H1 (cell line): ENCODE measurements around the gene DUOX1. TPM values are rescaled to one million over a fixed set of nuclear protein-coding genes. Genes with fewer than 3 reads are reported as not detected.
"Not testable (repeated sequence)": the region's sequence is repeated elsewhere in the genome, so short reads cannot be mapped to it uniquely, and the experiment has no call there.

Source experiments
- CTCF ChIA-PET: fragments of 300-600 bp; sonication (Branson Sonifier 250); formaldehyde crosslinking; loops from one replicate; lab custom pipeline; 2021; ENCODE audit not compliant: partially characterized antibody; lab: Charles Lee
- POLR2A ChIA-PET: fragments of 300-600 bp; sonication (Branson Sonifier 250); formaldehyde crosslinking; loops from one replicate; lab custom pipeline; 2021; ENCODE audit warnings: inconsistent platforms; ENCODE audit not compliant: partially characterized antibody; lab: Charles Lee
- DNase-seq, 2 experiments: peaks; one replicate each; pipeline versions ENCODE4 v3.0.0 to v3.0.0-alpha.2; 2010 to 2022; ENCODE audit warnings: low spot score in 2 of 2, low read depth in 1 of 2, mixed read lengths in 1 of 2
- FAIRE-seq: peaks from 2 replicates; lab custom pipeline; 2011; peaks lifted over from hg19 to GRCh38; lab: Jason Lieb, UNC
- H2AFZ ChIP-seq: 2 replicates; pipeline ENCODE4 v1.8.1; 2012; ENCODE audit warnings: low read length, inconsistent platforms
- H2AK5ac ChIP-seq: 2 replicates; pipeline ENCODE4 v1.6.1; 2013; ENCODE audit warnings: low read depth, low read length
- H2BK120ac ChIP-seq: replicated peaks from 2 replicates; pipeline ENCODE3; 2013; ENCODE audit warnings: low read depth, low read length, inconsistent platforms
- H2BK12ac ChIP-seq: 2 replicates; pipeline ENCODE4 v1.6.1; 2013; ENCODE audit warnings: low read depth, low read length
- H2BK15ac ChIP-seq: 2 replicates; pipeline ENCODE4 v1.6.1; 2013; ENCODE audit warnings: low read length
- H2BK20ac ChIP-seq: 2 replicates; pipeline ENCODE4 v1.6.1; 2013; ENCODE audit warnings: low read length
- H2BK5ac ChIP-seq: 2 replicates; pipeline ENCODE4 v1.6.1; 2013; ENCODE audit warnings: low read depth, low read length
- H3K14ac ChIP-seq: 2 replicates; pipeline ENCODE4 v1.6.1; 2013; ENCODE audit warnings: inconsistent platforms; ENCODE audit not compliant: insufficient read length
- H3K18ac ChIP-seq: 2 replicates; pipeline ENCODE4 v1.6.1; 2013; ENCODE audit warnings: low read length; ENCODE audit errors: extremely low read depth
- H3K23ac ChIP-seq: 2 replicates; pipeline ENCODE4 v1.6.1; 2013; ENCODE audit warnings: inconsistent platforms; ENCODE audit not compliant: insufficient read length
- H3K23me2 ChIP-seq: 2 replicates; pipeline ENCODE4 v1.6.1; 2013; ENCODE audit warnings: low read depth, low read length
- H3K27ac ChIP-seq: 2 replicates; pipeline ENCODE4 v1.6.1; 2011; ENCODE audit warnings: low read depth, low read length, inconsistent platforms
- H3K27me3 ChIP-seq, 4 experiments: replicated peaks in 1 of 4; 1 replicate in 1 of 4; 2 replicates in 3 of 4; pipeline versions ENCODE4 v1.6.1 to v1.8.1; 2011 to 2013; ENCODE audit warnings: low read length in 3 of 4, mild to moderate bottlenecking in 3 of 4, inconsistent platforms in 2 of 4, mixed read lengths in 2 of 4, moderate library complexity in 1 of 4; ENCODE audit not compliant: control insufficient read depth in 3 of 4, insufficient read depth in 3 of 4; ENCODE audit errors: extremely low read depth in 1 of 4
- H3K36me3 ChIP-seq, 4 experiments: 2 replicates each; pipeline versions ENCODE4 v1.6.1 to v1.8.1; 2011 to 2013; ENCODE audit warnings: mild to moderate bottlenecking in 4 of 4, low read length in 3 of 4, moderate library complexity in 2 of 4, control low read depth in 1 of 4, inconsistent platforms in 1 of 4; ENCODE audit not compliant: insufficient read depth in 4 of 4, control insufficient read depth in 2 of 4
- H3K4ac ChIP-seq: replicated peaks from 2 replicates; pipeline ENCODE3; 2013; ENCODE audit warnings: low read length, low read depth, mixed read lengths, inconsistent platforms; ENCODE audit not compliant: insufficient read length
- H3K4me1 ChIP-seq, 4 experiments: replicated peaks in 1 of 4; 1 replicate in 1 of 4; 2 replicates in 3 of 4; pipeline versions ENCODE4 v1.6.1 to v1.8.1; 2011 to 2013; ENCODE audit warnings: low read length in 3 of 4, inconsistent platforms in 2 of 4, mixed read lengths in 1 of 4; ENCODE audit not compliant: insufficient read depth in 4 of 4, control insufficient read depth in 3 of 4
- H3K4me2 ChIP-seq, 2 experiments: 2 replicates each; pipeline versions ENCODE4 v1.6.1 to v1.8.1; 2011 to 2013; ENCODE audit warnings: low read depth in 2 of 2, low read length in 2 of 2, control low read depth in 1 of 2, inconsistent platforms in 1 of 2, mild to moderate bottlenecking in 1 of 2; ENCODE audit not compliant: insufficient read depth in 1 of 2
- H3K4me3 ChIP-seq, 4 experiments: fragments of 200-600, 300-600 bp in 1 of 4; sonication (generic), shearing (Covaris generic), sonication (Bioruptor Twin) in 1 of 4; 2 replicates each; pipeline versions ENCODE4 v1.5.1 to v1.8.1; 2011 to 2016; ENCODE audit warnings: low read length in 4 of 4, low read depth in 3 of 4, control low read depth in 2 of 4, inconsistent platforms in 2 of 4, mild to moderate bottlenecking in 2 of 4, mixed read lengths in 1 of 4, moderate library complexity in 1 of 4; ENCODE audit not compliant: insufficient read depth in 2 of 4; ENCODE audit errors: extremely low read depth in 1 of 4
- H3K56ac ChIP-seq: replicated peaks from 2 replicates; pipeline ENCODE3; 2013; ENCODE audit warnings: low read depth, mild to moderate bottlenecking, mixed read lengths, low read length, inconsistent platforms; ENCODE audit not compliant: insufficient read length
- H3K79me1 ChIP-seq: 2 replicates; pipeline ENCODE4 v1.6.1; 2013; ENCODE audit warnings: low read depth, low read length, control low read depth
- H3K79me2 ChIP-seq, 2 experiments: 2 replicates each; pipeline versions ENCODE4 v1.6.1 to v1.8.1; 2012 to 2013; ENCODE audit warnings: low read length in 2 of 2, mild to moderate bottlenecking in 2 of 2, inconsistent platforms in 1 of 2; ENCODE audit not compliant: insufficient read depth in 2 of 2, control insufficient read depth in 1 of 2
- H3K9ac ChIP-seq, 4 experiments: replicated peaks in 1 of 4; 1 replicate in 1 of 4; 2 replicates in 3 of 4; pipeline versions ENCODE4 v1.6.1 to v1.8.1; 2011 to 2013; ENCODE audit warnings: low read depth in 3 of 4, low read length in 3 of 4, control low read depth in 2 of 4, mild to moderate bottlenecking in 2 of 4, moderate library complexity in 2 of 4, inconsistent platforms in 1 of 4; ENCODE audit errors: extremely low read depth in 1 of 4
- H3K9me3 ChIP-seq, 2 experiments: 2 replicates each; pipeline versions ENCODE4 v1.6.1 to v1.8.1; 2012 to 2013; ENCODE audit warnings: mild to moderate bottlenecking in 2 of 2, moderate library complexity in 2 of 2, control low read depth in 1 of 2, inconsistent platforms in 1 of 2, low read depth in 1 of 2, low read length in 1 of 2, mixed read lengths in 1 of 2; ENCODE audit not compliant: insufficient read depth in 2 of 2
- H4K20me1 ChIP-seq, 2 experiments: replicated peaks in 1 of 2; 2 replicates each; pipeline versions ENCODE3 to v1.8.1; 2011 to 2013; ENCODE audit warnings: inconsistent platforms in 2 of 2, low read length in 2 of 2, mild to moderate bottlenecking in 1 of 2; ENCODE audit not compliant: insufficient read depth in 2 of 2, control insufficient read depth in 1 of 2
- H4K5ac ChIP-seq: 2 replicates; pipeline ENCODE4 v1.6.1; 2013; ENCODE audit warnings: low read length, low read depth, mixed read lengths, inconsistent platforms; ENCODE audit not compliant: insufficient read length
- H4K8ac ChIP-seq: 2 replicates; pipeline ENCODE4 v1.8.0; 2013; ENCODE audit warnings: mild to moderate bottlenecking, moderate library complexity, low read length, inconsistent platforms; ENCODE audit not compliant: insufficient read depth; ENCODE audit errors: extremely low read depth
- H4K91ac ChIP-seq: replicated peaks from 2 replicates; pipeline ENCODE3; 2013; ENCODE audit warnings: low read length, mixed read lengths, inconsistent platforms; ENCODE audit not compliant: insufficient read length
- EZH2 ChIP-seq: fragments of 200-600 bp; sonication (generic); IDR thresholded peaks from 2 replicates; pipeline ENCODE4 v1.7.1; 2012; ENCODE audit warnings: low read depth, mild to moderate bottlenecking, moderate library complexity, low read length, inconsistent platforms; ENCODE audit not compliant: severe bottlenecking
- SUZ12 ChIP-seq: fragments of 200-600 bp; sonication (generic); IDR thresholded peaks from 2 replicates; pipeline ENCODE4 v1.6.1; 2012; ENCODE audit warnings: mild to moderate bottlenecking, inconsistent platforms, low read length, moderate library complexity, mixed read lengths
- WGBS, 2 experiments: shearing (Covaris generic) in 1 of 2; methylation state at CpG; one replicate each; pipeline versions ENCODE4 v1.1.6 to v1.1.7; 2013 to 2015; ENCODE audit warnings: low lambda C conversion rate in 2 of 2, mixed read lengths in 2 of 2, inconsistent platforms in 1 of 2, low coverage in 1 of 2, missing lambda C conversion rate in 1 of 2; ENCODE audit not compliant: insufficient replicate concordance in 2 of 2, insufficient coverage in 1 of 2, insufficient read length in 1 of 2; ENCODE audit errors: extremely low coverage in 1 of 2, missing lambda C conversion rate in 1 of 2; 5-methylcytosine and 5-hydroxymethylcytosine counted together
- polyA plus RNA-seq, 7 experiments: library from polyadenylated mRNA; depleted of rRNA in 3 of 7; stranded (reverse) in 5 of 7; unstranded in 2 of 7; fragments of >200 nt in 5 of 7; fragments of 200-250 nt in 2 of 7; gene quantifications; 1 replicate in 5 of 7; 2 replicates in 1 of 7; 4 replicates in 1 of 7; pipeline versions ENCODE4 v1.2.1 to v1.2.3, GENCODE V29; 2011 to 2013; ENCODE audit warnings: missing spikeins in 2 of 7, mixed read lengths in 2 of 7
- total RNA-seq: library from RNA; stranded (reverse); fragmentation: NEBNext Ultra II Directional; extraction: Animal tissue kit (Norgen Biotek cat#: 25700); gene quantifications from 2 replicates; pipeline ENCODE4 v1.2.1, GENCODE V29; 2021

DUOX1 gene
- total and polyA plus RNA-seq, 2 of the 8 experiments (the other 6 are each of a cell fraction or from before 2014, with no cell fraction given) = 0.84 to 1.4 TPM

- ChIA-PET POLR2A (interaction anchor here (1.5 kb wide), 1 partner anchor 13 kb away, joined by 3 read pairs; no protein-coding TSS in a partner anchor), CTCF (interaction anchor here (1.5 to 7.9 kb wide), 4 partner anchors 9 to 22 kb away, joined by 4 to 45 read pairs (median 32); partner anchors contain the start of genes DUOX2 and DUOXA2)
- not testable (repeated sequence) for H4K20me1 ChIP-seq, H2BK120ac ChIP-seq, H3K27ac ChIP-seq, H3K23me2 ChIP-seq, H2AK5ac ChIP-seq, H3K9me3 ChIP-seq, H3K79me1 ChIP-seq, H4K8ac ChIP-seq, H3K79me2 ChIP-seq, H4K5ac ChIP-seq, H2BK15ac ChIP-seq, FAIRE-seq, H2BK5ac ChIP-seq, H4K91ac ChIP-seq, H3K18ac ChIP-seq, H3K4ac ChIP-seq, H2BK20ac ChIP-seq, H2BK12ac ChIP-seq, H3K9ac ChIP-seq, H3K56ac ChIP-seq, H3K23ac ChIP-seq, DNase-seq, H3K14ac ChIP-seq, H2AFZ ChIP-seq, H3K36me3 ChIP-seq, H3K4me1 ChIP-seq
- peaks cover 50 to 67% (median 59%) of the 10 kb centered on the region in 4 experiments for H3K27me3 ChIP-seq
- TF ChIP-seq EZH2 = peak; percentile 70
- TF ChIP-seq SUZ12 = peak; percentile 63; the same call in 1 of the 2 replicates
- 37% methylated on average over 10 of the region's 37 CpGs; no CpG with 5 or more reads in 1 of the 2 experiments for WGBS, 2 experiments
- peak overlapping the region in 1 of 4 experiments; percentile 57; a peak in 5 of 8 replicates for H3K4me3 ChIP-seq
- H3K4me2 ChIP-seq = peak overlapping the region; percentile 38 to 53
These were observed 6.0 kb downstream of the DUOX1 start for GRCh38 chr15:45135705-45136377.
